SK-N-MC (cell line): Measurements from ENCODE around the gene SH2D5.

Source experiments
- EZH2 ChIP-seq: fragments of 200-600 bp; sonication (generic); IDR thresholded peaks from one replicate; pipeline ENCODE4 v1.6.1; 2017; ENCODE audit warnings: antibody characterized with exemption
- POLR2AphosphoS5 ChIP-seq: IDR thresholded peaks from 2 replicates; pipeline ENCODE4 v1.6.1; 2012; ENCODE audit warnings: mild to moderate bottlenecking, low read depth, low read length, borderline replicate concordance

GRCh38 chr1:20698195-20698910 lies 34.1 kb downstream of the SH2D5 start:
- TF ChIP-seq EZH2 (no peak), POLR2AphosphoS5 (no peak)
